Kidney epithelial cell (primary cell): ENCODE results near the gene UTS2B. TPM values are rescaled to one million over a fixed set of nuclear protein-coding genes. Genes with fewer than 3 reads are reported as not detected.

ENCODE experiments used
- DNase-seq: peaks from one replicate; pipeline ENCODE4 v3.0.0-alpha.2; 2010; ENCODE audit warnings: low read depth
- H3K27me3 ChIP-seq: 2 replicates; pipeline ENCODE4 v1.6.0; 2011; ENCODE audit warnings: low read length; ENCODE audit not compliant: control insufficient read depth, insufficient read depth
- H3K36me3 ChIP-seq: 2 replicates; pipeline ENCODE4 v1.5.1; 2011; ENCODE audit warnings: low read length; ENCODE audit not compliant: control insufficient read depth, insufficient read depth
- H3K4me3 ChIP-seq: 2 replicates; pipeline ENCODE4 v1.5.1; 2011; ENCODE audit warnings: low read depth, mild to moderate bottlenecking, control low read depth, low read length
- total RNA-seq: library from RNA; depleted of rRNA; stranded (reverse); fragments of >200 nt; gene quantifications from 2 replicates; pipeline ENCODE4 v1.2.3, GENCODE V29; 2015
- TF ChIP-seq, protein P1 (sequence below): IDR thresholded peaks from 2 replicates; pipeline ENCODE4 v1.5.1; 2011; ENCODE audit warnings: mild to moderate bottlenecking, moderate library complexity, low read length, control low read depth, inconsistent platforms; ENCODE audit not compliant: insufficient read depth, poor library complexity, severe bottlenecking

The UTS2B gene
- total RNA-seq, 1 donor from 2014 or later = 0.46 TPM

DNA sequence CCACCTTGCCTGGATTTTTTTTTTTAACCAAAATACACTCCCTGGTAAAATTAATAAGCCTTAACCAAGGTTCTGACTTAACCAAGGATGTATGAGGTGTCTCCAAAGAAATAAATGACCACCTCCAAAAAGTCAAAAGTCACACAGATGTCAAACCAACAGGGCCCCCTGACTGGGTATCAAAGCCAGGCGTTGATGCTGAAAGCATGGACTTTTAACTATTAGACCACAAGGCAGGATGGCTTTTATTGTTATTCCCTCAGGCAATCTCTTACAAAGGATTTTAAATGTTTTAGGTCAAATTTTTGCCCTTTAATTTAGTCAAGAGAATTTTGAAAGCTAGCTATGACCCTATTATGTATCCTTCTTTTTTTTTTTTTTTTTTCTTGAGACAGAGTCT, 70.8 kb downstream of the UTS2B start:
- H3K4me3 ChIP-seq = no peak overlapping the region
- TF ChIP-seq, protein P1, sequence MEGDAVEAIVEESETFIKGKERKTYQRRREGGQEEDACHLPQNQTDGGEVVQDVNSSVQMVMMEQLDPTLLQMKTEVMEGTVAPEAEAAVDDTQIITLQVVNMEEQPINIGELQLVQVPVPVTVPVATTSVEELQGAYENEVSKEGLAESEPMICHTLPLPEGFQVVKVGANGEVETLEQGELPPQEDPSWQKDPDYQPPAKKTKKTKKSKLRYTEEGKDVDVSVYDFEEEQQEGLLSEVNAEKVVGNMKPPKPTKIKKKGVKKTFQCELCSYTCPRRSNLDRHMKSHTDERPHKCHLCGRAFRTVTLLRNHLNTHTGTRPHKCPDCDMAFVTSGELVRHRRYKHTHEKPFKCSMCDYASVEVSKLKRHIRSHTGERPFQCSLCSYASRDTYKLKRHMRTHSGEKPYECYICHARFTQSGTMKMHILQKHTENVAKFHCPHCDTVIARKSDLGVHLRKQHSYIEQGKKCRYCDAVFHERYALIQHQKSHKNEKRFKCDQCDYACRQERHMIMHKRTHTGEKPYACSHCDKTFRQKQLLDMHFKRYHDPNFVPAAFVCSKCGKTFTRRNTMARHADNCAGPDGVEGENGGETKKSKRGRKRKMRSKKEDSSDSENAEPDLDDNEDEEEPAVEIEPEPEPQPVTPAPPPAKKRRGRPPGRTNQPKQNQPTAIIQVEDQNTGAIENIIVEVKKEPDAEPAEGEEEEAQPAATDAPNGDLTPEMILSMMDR = no peak
- no peaks in the 10 kb centered on the region for H3K27me3 ChIP-seq
- DNase-seq = no peak
- no peaks in the 10 kb centered on the region for H3K36me3 ChIP-seq

GRCh38 chr3:191257286-191257685, 73.0 kb downstream of the UTS2B start:
- Histone ChIP-seq H3K36me3 (no peaks in the 10 kb centered on the region), H3K27me3 (no peaks in the 10 kb centered on the region), H3K4me3 (no peak overlapping the region)
- DNase-seq = no peak
- TF ChIP-seq, protein P1 = no peak

DNA sequence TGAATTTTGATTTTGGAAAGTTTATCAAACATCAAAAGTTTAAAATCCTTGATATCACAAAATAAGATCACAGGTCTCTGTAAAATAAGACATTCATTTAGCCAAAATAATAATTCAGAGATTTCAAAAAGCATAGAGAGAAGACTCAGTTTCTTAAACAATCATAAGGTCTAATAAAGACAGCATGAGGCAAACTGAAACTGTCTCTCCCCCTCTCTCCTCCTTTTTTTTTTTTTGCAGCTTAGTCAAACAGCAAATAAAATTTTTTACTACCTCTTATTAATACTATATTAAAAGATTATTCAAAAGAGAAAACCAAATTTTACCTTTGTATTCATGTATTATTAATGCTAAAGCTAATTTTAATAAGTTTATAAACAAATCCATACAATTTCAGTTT, 73.9 kb downstream of the UTS2B start:
- TF ChIP-seq, protein P1 = no peak
- no peak overlapping the region for H3K4me3 ChIP-seq
- no peaks in the 10 kb centered on the region for H3K27me3 ChIP-seq
- no peaks in the 10 kb centered on the region for H3K36me3 ChIP-seq
- DNase-seq = no peak

- Histone ChIP-seq H3K4me3 (no peak overlapping the region), H3K27me3 (no peaks in the 10 kb centered on the region), H3K36me3 (no peaks in the 10 kb centered on the region)
- TF ChIP-seq, protein P1 = no peak
- DNase-seq = no peak
These were observed 75.2 kb downstream of the UTS2B start for GRCh38 chr3:191255156-191255555.

DNA sequence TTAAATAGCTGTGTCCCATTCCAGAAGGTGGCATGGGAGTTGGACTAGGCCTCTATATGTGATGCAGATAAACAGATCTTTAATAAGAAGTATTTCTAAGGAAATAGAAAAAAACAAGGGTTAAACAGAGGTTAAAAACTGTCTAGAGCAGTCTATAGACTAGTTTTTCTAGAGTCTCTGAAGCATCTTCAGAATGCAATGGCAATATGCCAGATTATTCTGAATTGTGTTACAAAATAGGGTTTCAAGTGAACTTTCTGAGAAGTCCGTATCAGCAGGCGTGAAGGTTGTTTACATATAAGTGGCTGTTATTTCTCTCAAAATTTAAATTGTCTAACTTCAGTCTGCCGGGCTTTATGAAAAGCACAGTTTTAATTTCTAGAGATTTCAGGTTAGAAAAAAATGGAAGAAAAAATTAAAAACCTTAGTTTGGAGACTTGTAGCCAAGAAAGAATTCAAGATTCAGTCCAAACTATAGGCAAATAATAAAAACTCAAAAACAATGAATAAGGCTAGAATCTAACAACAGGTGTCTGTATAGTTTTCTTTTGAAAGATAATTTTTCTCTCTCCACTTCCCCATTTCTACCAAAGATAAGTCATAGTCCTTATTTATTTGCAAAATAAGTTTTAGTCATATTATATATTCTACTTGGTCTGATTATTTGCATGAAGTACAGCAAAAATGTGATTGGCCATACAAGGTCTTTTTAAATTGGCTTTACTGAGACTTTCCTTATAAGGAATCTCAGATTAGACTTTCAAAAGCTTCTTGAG, 76.0 kb downstream of the UTS2B start:
- Histone ChIP-seq H3K36me3 (no peaks in the 10 kb centered on the region), H3K27me3 (no peaks in the 10 kb centered on the region), H3K4me3 (no peak overlapping the region)
- TF ChIP-seq, protein P1 = no peak
- no peak for DNase-seq
